ENCODE measurements around the gene HES4.

DNA sequence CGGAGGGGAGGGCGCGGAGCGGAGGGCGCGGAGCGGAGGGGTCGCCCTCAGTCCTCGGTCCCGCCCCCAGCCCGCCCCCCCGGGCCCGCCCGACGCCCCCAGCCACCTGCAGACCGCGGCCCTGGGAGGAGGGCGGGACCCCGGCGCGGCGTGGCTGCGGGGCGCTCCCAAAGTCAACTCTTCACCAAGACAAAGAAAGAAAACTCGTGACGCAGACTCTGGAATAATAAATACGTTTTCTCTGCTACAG, 1.2 kb downstream of the HES4 start:
- no peak for TF ChIP-seq POLR2A (IDR thresholded peaks at IDR 0.05)
- no peak for TF ChIP-seq CTCF (IDR thresholded peaks at IDR 0.05)
- no peak for TF ChIP-seq POLR2AphosphoS5 (IDR thresholded peaks at IDR 0.05)

Data from stomach (tissue), 4 donors.